Activated B cell treated with CpG ODN at 0.5 μM for 24 hours (primary cell): Measurements from ENCODE around the gene RAD51B. TPM values are rescaled to one million over a fixed set of nuclear protein-coding genes. Genes with fewer than 3 reads are reported as not detected.

Experiments used
- ATAC-seq: fragments of 200-7000 bp; cut with Tn5 transposase; one replicate; pipeline ENCODE4 v1.10.0; 2021; ENCODE audit warnings: low read depth, mild to moderate bottlenecking, moderate library complexity
- CTCF ChIA-PET: fragments of 350-600 bp; sonication (Branson Sonifier 250); formaldehyde crosslinking; loops from one replicate; lab custom pipeline; 2021; ENCODE audit warnings: antibody characterized with exemption; lab: Charles Lee
- POLR2A ChIA-PET: fragments of 350-600 bp; sonication (Branson Sonifier 250); formaldehyde crosslinking; loops from one replicate; lab custom pipeline; 2021; ENCODE audit warnings: antibody characterized with exemption; lab: Charles Lee
- DNase-seq: peaks from one replicate; pipeline ENCODE4 v3.0.0; 2022
- H3K27ac Mint-ChIP-seq: one replicate; pipeline ENCODE4 v1.8.0; 2020; ENCODE audit warnings: mixed read lengths
- H3K27me3 Mint-ChIP-seq: one replicate; pipeline ENCODE4 v1.8.0; 2021; ENCODE audit warnings: mixed read lengths
- H3K36me3 Mint-ChIP-seq: one replicate; pipeline ENCODE4 v1.8.0; 2021; ENCODE audit warnings: low read depth, mixed read lengths
- H3K4me1 Mint-ChIP-seq: one replicate; pipeline ENCODE4 v1.8.0; 2021; ENCODE audit warnings: mixed read lengths
- H3K4me3 Mint-ChIP-seq: one replicate; pipeline ENCODE4 v1.8.0; 2020; ENCODE audit warnings: mild to moderate bottlenecking, mixed read lengths
- H3K9me3 Mint-ChIP-seq: one replicate; pipeline ENCODE4 v1.8.0; 2020; ENCODE audit warnings: mixed read lengths
- CTCF ChIP-seq: fragments of 200-600 bp; IDR thresholded peaks from one replicate; pipeline ENCODE4 v1.8.0; 2022; ENCODE audit warnings: antibody characterized with exemption, mild to moderate bottlenecking
- intact Hi-C: fragments of 100-400 bp; cut with micrococcal nuclease; formaldehyde crosslinking; loops from one replicate; pipeline ENCODE4 v1.15.1; 2024
- total RNA-seq: library from RNA; stranded (reverse); gene quantifications from 2 replicates; pipeline ENCODE4 v1.2.3, GENCODE V29; 2022

RAD51B gene
- total RNA-seq, 1 donor from 2014 or later = 53.9 TPM

- POLR2A ChIA-PET = no interaction called here
- Mint-ChIP-seq H3K4me1 (no peaks in the 10 kb centered on the region), H3K27me3 (no peaks in the 10 kb centered on the region), H3K9me3 (peaks cover 14% of the 10 kb centered on the region), H3K4me3 (no peak overlapping the region), H3K36me3 (peaks cover 15% of the 10 kb centered on the region), H3K27ac (no peak overlapping the region)
- DNase-seq (no peak), ATAC-seq (no peak)
- TF ChIP-seq CTCF = no peak
- CTCF ChIA-PET = no interaction called here
- intact Hi-C loops = no loop called here
Observed at GRCh38 chr14:68062651-68063050, 243.1 kb downstream of the RAD51B start.

- ATAC-seq = no peak
Observed at GRCh38 chr14:68065322-68065721, 245.7 kb downstream of the RAD51B start.

GRCh38 chr14:68074765-68075381, 255.3 kb downstream of the RAD51B start:
- no peak for TF ChIP-seq CTCF
- CTCF ChIA-PET = interaction anchor here (0.7 kb wide), 1 partner anchor 770 kb away, joined by 3 read pairs; no protein-coding TSS in a partner anchor
- Mint-ChIP-seq H3K9me3 (peaks cover 26% of the 10 kb centered on the region), H3K36me3 (peaks cover 35% of the 10 kb centered on the region), H3K27me3 (no peaks in the 10 kb centered on the region), H3K27ac (no peak overlapping the region), H3K4me3 (no peak overlapping the region), H3K4me1 (peaks cover 28% of the 10 kb centered on the region)
- DNase-seq (no peak), ATAC-seq (no peak)
- intact Hi-C loops = no loop called here
- POLR2A ChIA-PET = interaction anchor here (0.6 to 0.9 kb wide), 2 partner anchors 769 to 1272 kb away, joined by 3 to 4 read pairs; no protein-coding TSS in a partner anchor

More at GRCh38 chr14:68065322-68065721, 245.7 kb downstream of the RAD51B start:
- intact Hi-C loops = no loop called here
- ChIA-PET CTCF (no interaction called here), POLR2A (no interaction called here)
- Mint-ChIP-seq H3K36me3 (peaks cover 23% of the 10 kb centered on the region), H3K9me3 (peaks cover 32% of the 10 kb centered on the region), H3K4me3 (no peak overlapping the region), H3K4me1 (no peaks in the 10 kb centered on the region), H3K27me3 (no peaks in the 10 kb centered on the region), H3K27ac (no peak overlapping the region)
- no peak for DNase-seq
- no peak for TF ChIP-seq CTCF

GRCh38 chr14:68075382-68076029, 255.9 kb downstream of the RAD51B start:
- ATAC-seq = no peak
- Mint-ChIP-seq H3K4me3 (no peak overlapping the region), H3K27me3 (no peaks in the 10 kb centered on the region), H3K27ac (no peak overlapping the region), H3K9me3 (peaks cover 20% of the 10 kb centered on the region), H3K4me1 (peaks cover 35% of the 10 kb centered on the region), H3K36me3 (peaks cover 28% of the 10 kb centered on the region)
- no peak for TF ChIP-seq CTCF
- POLR2A ChIA-PET = interaction anchor here (0.9 kb wide), 1 partner anchor 768 kb away, joined by 4 read pairs; no protein-coding TSS in a partner anchor
- DNase-seq = no peak
- CTCF ChIA-PET = no interaction called here
- intact Hi-C loops = no loop called here

- ChIA-PET POLR2A (no interaction called here), CTCF (no interaction called here)
- peaks cover 44% of the 10 kb centered on the region for H3K4me1 Mint-ChIP-seq
- ATAC-seq (no peak), DNase-seq (no peak)
- no peaks in the 10 kb centered on the region for H3K27me3 Mint-ChIP-seq
- TF ChIP-seq CTCF = no peak
- intact Hi-C loops = no loop called here
- H3K27ac Mint-ChIP-seq = no peak overlapping the region
- H3K36me3 Mint-ChIP-seq = peaks cover 23% of the 10 kb centered on the region
- H3K9me3 Mint-ChIP-seq = peaks cover 20% of the 10 kb centered on the region
- no peak overlapping the region for H3K4me3 Mint-ChIP-seq
Observed at GRCh38 chr14:68076451-68076850, 256.9 kb downstream of the RAD51B start.
